Neural cell (in vitro differentiated cells): ENCODE results near the gene GPC2. TPM values are rescaled to one million over a fixed set of nuclear protein-coding genes. Genes with fewer than 3 reads are reported as not detected.

ENCODE experiments used
- H2AFZ ChIP-seq: fragments of 200-600, 300-800 bp; sonication (generic), shearing (Covaris generic); 2 replicates; pipeline ENCODE4 v1.6.0; 2014; ENCODE audit warnings: low read depth, mild to moderate bottlenecking, antibody characterized with exemption, low read length, moderate library complexity
- H3F3A ChIP-seq: fragments of 200-600 bp; shearing (Covaris generic); 2 replicates; pipeline ENCODE4 v1.6.1; 2016; ENCODE audit warnings: mild to moderate bottlenecking, moderate library complexity, mixed read lengths, antibody characterized with exemption, low read length; ENCODE audit not compliant: insufficient read depth, poor library complexity, severe bottlenecking
- H3K27ac ChIP-seq: fragments of 200-600, 300-800 bp; sonication (generic), shearing (Covaris generic); 2 replicates; pipeline ENCODE4 v1.5.1; 2014; ENCODE audit warnings: mild to moderate bottlenecking, low read length, moderate library complexity
- H3K27me3 ChIP-seq: fragments of 300-800, 200-600 bp; sonication (generic), shearing (Covaris generic); 2 replicates; pipeline ENCODE4 v1.6.0; 2014; ENCODE audit warnings: mild to moderate bottlenecking, low read depth, low read length, moderate library complexity; ENCODE audit not compliant: insufficient read depth
- H3K36me3 ChIP-seq: fragments of 300-800, 200-600 bp; sonication (generic), shearing (Covaris generic); 2 replicates; pipeline ENCODE4 v1.5.1; 2014; ENCODE audit warnings: mild to moderate bottlenecking, antibody characterized with exemption, low read length, moderate library complexity; ENCODE audit not compliant: insufficient read depth
- H3K4me2 ChIP-seq: fragments of 300-800, 200-600 bp; sonication (generic), shearing (Covaris generic); 2 replicates; pipeline ENCODE4 v1.6.0; 2014; ENCODE audit warnings: mild to moderate bottlenecking, low read length
- H3K4me3 ChIP-seq: fragments of 300-800, 200-600 bp; sonication (generic), shearing (Covaris generic); 2 replicates; pipeline ENCODE4 v1.5.1; 2014; ENCODE audit warnings: mild to moderate bottlenecking, low read length, moderate library complexity
- H3K79me2 ChIP-seq: fragments of 200-600 bp; shearing (Covaris generic); replicated peaks from 2 replicates; pipeline ENCODE4 v1.6.0; 2014; ENCODE audit warnings: mild to moderate bottlenecking, low read length, moderate library complexity; ENCODE audit not compliant: insufficient read depth
- H3K9ac ChIP-seq: fragments of 300-800, 200-600 bp; sonication (generic), shearing (Covaris generic); 2 replicates; pipeline ENCODE4 v1.6.1; 2016; ENCODE audit warnings: mild to moderate bottlenecking, low read length, mixed read lengths
- H3K9me2 ChIP-seq: fragments of 200-600 bp; shearing (Covaris generic); 2 replicates; pipeline ENCODE4 v1.6.1; 2016; ENCODE audit warnings: mild to moderate bottlenecking, low read length, mixed read lengths; ENCODE audit not compliant: insufficient read depth
- H3K9me3 ChIP-seq: fragments of 200-600, 300-800 bp; sonication (generic), shearing (Covaris generic); 2 replicates; pipeline ENCODE4 v1.6.1; 2016; ENCODE audit warnings: mild to moderate bottlenecking, mixed run types, low read length, moderate library complexity, mixed read lengths
- H4K20me1 ChIP-seq: fragments of 200-600 bp; shearing (Covaris generic); 2 replicates; pipeline ENCODE4 v1.6.1; 2016; ENCODE audit warnings: mild to moderate bottlenecking, mixed run types; ENCODE audit not compliant: insufficient read depth
- EP300 ChIP-seq: fragments of 450-650 bp; conservative IDR thresholded peaks from 2 replicates; pipeline ENCODE4 v1.6.1; 2014; ENCODE audit warnings: antibody characterized with exemption, mild to moderate bottlenecking, moderate library complexity; ENCODE audit not compliant: poor library complexity, severe bottlenecking
- EZH2 ChIP-seq: fragments of 200-600, 300-800 bp; shearing (Covaris generic), sonication (generic); IDR thresholded peaks from 2 replicates; pipeline ENCODE4 v1.6.1; 2014; ENCODE audit warnings: antibody characterized with exemption, low read length, borderline replicate concordance, mild to moderate bottlenecking; ENCODE audit not compliant: insufficient read depth, poor library complexity, severe bottlenecking
- MXI1 ChIP-seq: fragments of 450-650 bp; conservative IDR thresholded peaks from 2 replicates; pipeline ENCODE4 v1.6.1; 2014; ENCODE audit warnings: antibody characterized with exemption, mild to moderate bottlenecking; ENCODE audit not compliant: poor library complexity, severe bottlenecking
- POLR2AphosphoS5 ChIP-seq: IDR thresholded peaks from 2 replicates; pipeline ENCODE4 v1.6.1; 2012
- RAD21 ChIP-seq: fragments of 450-650 bp; conservative IDR thresholded peaks from 2 replicates; pipeline ENCODE4 v1.6.1; 2014; ENCODE audit warnings: antibody characterized with exemption, mild to moderate bottlenecking, moderate library complexity
- SMC3 ChIP-seq: fragments of 450-650 bp; conservative IDR thresholded peaks from 2 replicates; pipeline ENCODE4 v1.6.1; 2014; ENCODE audit warnings: antibody characterized with exemption, mild to moderate bottlenecking, moderate library complexity; ENCODE audit not compliant: poor library complexity
- TAF1 ChIP-seq: IDR thresholded peaks from 2 replicates; pipeline ENCODE4 v1.6.1; 2012; ENCODE audit warnings: low read depth
- polyA plus RNA-seq: library from polyadenylated mRNA; depleted of rRNA; stranded (reverse); fragments of >200 nt; gene quantifications from 2 replicates; pipeline ENCODE4 v1.2.3, GENCODE V29; 2014
- TF ChIP-seq, protein P1 (sequence below): fragments of 450-650 bp; IDR thresholded peaks from 2 replicates; pipeline ENCODE4 v1.5.1; 2014; ENCODE audit warnings: antibody characterized with exemption, mild to moderate bottlenecking, moderate library complexity; ENCODE audit not compliant: poor library complexity, severe bottlenecking
- TF ChIP-seq, protein P2 (sequence below): IDR thresholded peaks from 2 replicates; pipeline ENCODE4 v1.6.1; 2012; ENCODE audit warnings: borderline replicate concordance

Gene GPC2
- polyA plus RNA-seq, 1 donor from 2014 or later = 506 TPM

DNA sequence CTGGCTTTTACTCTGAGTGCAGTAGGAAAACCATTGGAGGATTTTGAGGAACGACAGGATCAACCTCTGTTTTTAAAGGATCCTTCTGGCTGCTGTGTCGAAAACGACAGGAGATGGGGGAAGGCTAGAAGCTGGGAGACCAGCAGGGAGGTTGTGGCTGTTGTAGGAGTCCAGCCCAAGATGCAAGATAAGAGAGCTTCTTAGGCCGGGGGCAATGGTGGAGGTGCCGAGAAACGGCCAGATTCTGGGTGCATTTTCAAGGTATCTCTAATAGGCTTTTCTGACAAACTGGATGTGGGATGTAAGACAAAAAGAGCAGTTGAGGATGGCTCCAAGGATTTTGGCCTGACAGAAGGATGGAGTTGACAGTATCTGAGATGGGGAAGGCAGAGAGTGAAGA is 32.3 kb upstream of the GPC2 start:
- H3K79me2 ChIP-seq = no peaks in the 10 kb centered on the region
- TF ChIP-seq TAF1 = no peak
- TF ChIP-seq EP300 = no peak
- TF ChIP-seq MXI1 = no peak
- no peak for TF ChIP-seq RAD21
- no peaks in the 10 kb centered on the region for H3K9me3 ChIP-seq
- no peaks in the 10 kb centered on the region for H3K9me2 ChIP-seq
- H3F3A ChIP-seq = no peaks in the 10 kb centered on the region
- H3K4me2 ChIP-seq = no peak overlapping the region
- no peaks in the 10 kb centered on the region for H4K20me1 ChIP-seq
- H3K36me3 ChIP-seq = no peaks in the 10 kb centered on the region
- no peak overlapping the region for H3K4me3 ChIP-seq
- H3K27ac ChIP-seq = no peak overlapping the region
- H3K9ac ChIP-seq = no peak overlapping the region
- no peak overlapping the region for H2AFZ ChIP-seq
- no peaks in the 10 kb centered on the region for H3K27me3 ChIP-seq

DNA sequence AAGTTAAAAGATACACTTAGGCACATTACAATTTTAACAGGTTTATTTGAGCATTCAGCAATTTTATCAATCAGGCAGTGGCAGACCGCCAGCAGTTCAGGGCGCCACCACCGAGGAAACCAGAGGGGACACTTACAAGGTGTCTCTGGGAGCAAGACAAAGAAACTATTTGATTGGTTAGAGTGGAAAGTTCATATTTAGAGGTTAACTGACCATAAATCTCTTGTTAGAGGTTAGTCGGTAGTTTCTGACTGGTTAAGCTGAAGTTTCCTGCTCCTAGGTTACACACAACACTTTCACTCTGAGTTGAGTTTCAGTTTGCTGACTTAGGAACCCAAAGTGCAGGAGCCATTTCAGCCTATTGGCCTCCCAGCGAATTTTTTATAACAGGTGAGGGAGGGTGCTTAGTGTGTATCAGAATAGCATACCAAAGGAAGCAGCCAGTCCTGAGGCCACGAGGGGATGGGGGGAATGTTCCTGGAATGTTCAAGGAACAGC is 31.8 kb upstream of the GPC2 start:
- Histone ChIP-seq H3K4me3 (no peak overlapping the region), H3K36me3 (no peaks in the 10 kb centered on the region), H2AFZ (no peak overlapping the region), H3K27ac (no peak overlapping the region), H3K79me2 (no peaks in the 10 kb centered on the region), H3K9ac (no peak overlapping the region), H3K9me3 (no peaks in the 10 kb centered on the region), H3K4me2 (no peak overlapping the region), H3F3A (no peaks in the 10 kb centered on the region), H4K20me1 (no peaks in the 10 kb centered on the region), H3K27me3 (no peaks in the 10 kb centered on the region), H3K9me2 (no peaks in the 10 kb centered on the region)
- peak; percentile 2 for TF ChIP-seq POLR2AphosphoS5
- no peak for TF ChIP-seq TAF1

DNA sequence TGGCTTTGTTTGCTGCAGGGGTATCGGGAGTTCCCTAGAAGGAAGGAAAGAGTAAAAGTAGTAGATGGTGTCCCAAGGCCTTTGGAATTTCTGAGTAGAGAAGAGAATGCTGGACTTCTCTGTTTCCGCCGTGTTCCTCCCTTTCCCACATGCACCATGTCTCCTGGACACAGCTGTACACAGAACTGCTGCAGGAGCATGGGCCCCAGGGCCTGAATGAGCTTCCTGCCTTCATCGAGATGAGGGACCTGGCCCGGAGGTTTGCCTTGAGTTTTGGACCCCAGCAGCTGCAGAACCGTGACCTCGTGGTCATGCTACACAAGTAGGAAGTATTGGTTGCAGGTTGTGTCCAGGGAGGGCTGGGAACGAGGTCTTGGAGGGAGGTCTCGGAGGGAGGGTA is 27.3 kb upstream of the GPC2 start:
- H3K27me3 ChIP-seq = no peaks in the 10 kb centered on the region
- H3K9me3 ChIP-seq = no peaks in the 10 kb centered on the region
- no peak overlapping the region for H3K4me3 ChIP-seq
- no peaks in the 10 kb centered on the region for H3K36me3 ChIP-seq
- no peaks in the 10 kb centered on the region for H4K20me1 ChIP-seq
- no peaks in the 10 kb centered on the region for H3F3A ChIP-seq
- no peaks in the 10 kb centered on the region for H3K79me2 ChIP-seq
- H3K4me2 ChIP-seq = no peak overlapping the region
- H3K9me2 ChIP-seq = no peaks in the 10 kb centered on the region
- H3K9ac ChIP-seq = no peak overlapping the region
- no peak overlapping the region for H3K27ac ChIP-seq
- H2AFZ ChIP-seq = no peak overlapping the region
- TF ChIP-seq POLR2AphosphoS5 = no peak
- TF ChIP-seq, protein P1, sequence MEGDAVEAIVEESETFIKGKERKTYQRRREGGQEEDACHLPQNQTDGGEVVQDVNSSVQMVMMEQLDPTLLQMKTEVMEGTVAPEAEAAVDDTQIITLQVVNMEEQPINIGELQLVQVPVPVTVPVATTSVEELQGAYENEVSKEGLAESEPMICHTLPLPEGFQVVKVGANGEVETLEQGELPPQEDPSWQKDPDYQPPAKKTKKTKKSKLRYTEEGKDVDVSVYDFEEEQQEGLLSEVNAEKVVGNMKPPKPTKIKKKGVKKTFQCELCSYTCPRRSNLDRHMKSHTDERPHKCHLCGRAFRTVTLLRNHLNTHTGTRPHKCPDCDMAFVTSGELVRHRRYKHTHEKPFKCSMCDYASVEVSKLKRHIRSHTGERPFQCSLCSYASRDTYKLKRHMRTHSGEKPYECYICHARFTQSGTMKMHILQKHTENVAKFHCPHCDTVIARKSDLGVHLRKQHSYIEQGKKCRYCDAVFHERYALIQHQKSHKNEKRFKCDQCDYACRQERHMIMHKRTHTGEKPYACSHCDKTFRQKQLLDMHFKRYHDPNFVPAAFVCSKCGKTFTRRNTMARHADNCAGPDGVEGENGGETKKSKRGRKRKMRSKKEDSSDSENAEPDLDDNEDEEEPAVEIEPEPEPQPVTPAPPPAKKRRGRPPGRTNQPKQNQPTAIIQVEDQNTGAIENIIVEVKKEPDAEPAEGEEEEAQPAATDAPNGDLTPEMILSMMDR = no peak

DNA sequence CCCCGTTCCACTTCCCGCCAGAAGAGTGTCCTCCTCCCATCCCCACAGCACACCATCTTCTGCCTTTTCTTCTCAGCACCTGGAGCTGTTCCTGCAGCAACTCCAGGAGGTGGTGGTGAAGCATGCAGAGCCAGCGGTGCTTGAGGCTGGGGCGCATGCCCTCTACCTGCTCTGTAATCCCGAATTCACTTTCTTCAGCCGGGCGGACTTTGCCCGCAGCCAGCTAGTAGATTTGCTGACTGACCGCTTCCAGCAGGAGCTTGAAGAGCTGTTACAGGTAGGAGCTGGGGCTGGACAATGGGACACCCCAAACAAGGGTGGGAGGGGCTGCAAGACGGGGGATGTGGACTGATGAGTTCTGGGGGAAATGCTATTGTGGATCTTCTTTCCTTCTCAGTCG is 23.5 kb upstream of the GPC2 start:
- Histone ChIP-seq H3K4me2 (no peak overlapping the region), H3F3A (no peaks in the 10 kb centered on the region), H3K36me3 (no peaks in the 10 kb centered on the region), H3K9me3 (no peaks in the 10 kb centered on the region), H3K9ac (no peak overlapping the region), H3K4me3 (no peak overlapping the region), H4K20me1 (no peaks in the 10 kb centered on the region), H3K27ac (no peak overlapping the region), H3K27me3 (no peaks in the 10 kb centered on the region), H2AFZ (no peak overlapping the region), H3K79me2 (no peaks in the 10 kb centered on the region), H3K9me2 (no peaks in the 10 kb centered on the region)
- TF ChIP-seq, protein P2, sequence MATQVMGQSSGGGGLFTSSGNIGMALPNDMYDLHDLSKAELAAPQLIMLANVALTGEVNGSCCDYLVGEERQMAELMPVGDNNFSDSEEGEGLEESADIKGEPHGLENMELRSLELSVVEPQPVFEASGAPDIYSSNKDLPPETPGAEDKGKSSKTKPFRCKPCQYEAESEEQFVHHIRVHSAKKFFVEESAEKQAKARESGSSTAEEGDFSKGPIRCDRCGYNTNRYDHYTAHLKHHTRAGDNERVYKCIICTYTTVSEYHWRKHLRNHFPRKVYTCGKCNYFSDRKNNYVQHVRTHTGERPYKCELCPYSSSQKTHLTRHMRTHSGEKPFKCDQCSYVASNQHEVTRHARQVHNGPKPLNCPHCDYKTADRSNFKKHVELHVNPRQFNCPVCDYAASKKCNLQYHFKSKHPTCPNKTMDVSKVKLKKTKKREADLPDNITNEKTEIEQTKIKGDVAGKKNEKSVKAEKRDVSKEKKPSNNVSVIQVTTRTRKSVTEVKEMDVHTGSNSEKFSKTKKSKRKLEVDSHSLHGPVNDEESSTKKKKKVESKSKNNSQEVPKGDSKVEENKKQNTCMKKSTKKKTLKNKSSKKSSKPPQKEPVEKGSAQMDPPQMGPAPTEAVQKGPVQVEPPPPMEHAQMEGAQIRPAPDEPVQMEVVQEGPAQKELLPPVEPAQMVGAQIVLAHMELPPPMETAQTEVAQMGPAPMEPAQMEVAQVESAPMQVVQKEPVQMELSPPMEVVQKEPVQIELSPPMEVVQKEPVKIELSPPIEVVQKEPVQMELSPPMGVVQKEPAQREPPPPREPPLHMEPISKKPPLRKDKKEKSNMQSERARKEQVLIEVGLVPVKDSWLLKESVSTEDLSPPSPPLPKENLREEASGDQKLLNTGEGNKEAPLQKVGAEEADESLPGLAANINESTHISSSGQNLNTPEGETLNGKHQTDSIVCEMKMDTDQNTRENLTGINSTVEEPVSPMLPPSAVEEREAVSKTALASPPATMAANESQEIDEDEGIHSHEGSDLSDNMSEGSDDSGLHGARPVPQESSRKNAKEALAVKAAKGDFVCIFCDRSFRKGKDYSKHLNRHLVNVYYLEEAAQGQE = no peak
- TF ChIP-seq, protein P1 = no peak
- TF ChIP-seq TAF1 (no peak), EZH2 (no peak), MXI1 (no peak), POLR2AphosphoS5 (no peak), SMC3 (no peak), RAD21 (no peak), EP300 (no peak)
